Dermis microvascular lymphatic vessel endothelial cell (primary cell): ENCODE measurements around the gene ST3GAL3. TPM values are rescaled to one million over a fixed set of nuclear protein-coding genes. Genes with fewer than 3 reads are reported as not detected.
A peak's percentile ranks its signal among the peaks of the same experiment; 100 is the strongest.

Experiments used
- DNase-seq, 2 donors: peaks; one replicate each; pipeline versions ENCODE4 v3.0.0 to v3.0.0-alpha.2; 2010; ENCODE audit warnings: low read depth in 2 of 2
- total RNA-seq: library from RNA; depleted of rRNA; stranded (reverse); fragments of >200 nt; gene quantifications from 2 replicates; pipeline ENCODE4 v1.2.1, GENCODE V29; 2014

The ST3GAL3 gene
- total RNA-seq, 1 donor from 2014 or later, result 6.2 TPM

DNA sequence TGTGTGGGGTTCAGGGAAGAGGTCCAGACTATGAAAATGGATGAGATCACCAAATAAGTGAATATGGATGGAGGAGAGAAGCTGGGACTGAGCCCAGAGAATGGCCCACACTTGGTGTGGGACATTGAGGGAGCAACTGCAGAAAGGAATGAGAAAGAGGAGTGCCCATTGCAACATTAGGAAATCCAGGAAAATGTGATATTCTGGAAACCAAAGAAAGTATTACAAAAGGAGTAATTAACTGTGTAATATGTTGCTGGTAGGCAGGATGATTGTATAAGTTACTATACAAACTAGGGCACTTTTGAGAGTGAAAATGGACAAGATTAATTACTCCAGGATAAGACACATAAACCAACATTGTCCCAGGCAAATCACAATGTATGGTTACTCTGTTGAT is 166.5 kb downstream of the ST3GAL3 start:
- DNase-seq, result no peak

GRCh38 chr1:43874716-43875115 is 167.4 kb downstream of the ST3GAL3 start:
- DNase-seq, result no peak

- peak in 1 of 2 donors; percentile 10 for DNase-seq
Observed at GRCh38 chr1:43875331-43875730, 168.0 kb downstream of the ST3GAL3 start.

GRCh38 chr1:43877101-43877500 is 169.8 kb downstream of the ST3GAL3 start:
- DNase-seq, result no peak

DNA sequence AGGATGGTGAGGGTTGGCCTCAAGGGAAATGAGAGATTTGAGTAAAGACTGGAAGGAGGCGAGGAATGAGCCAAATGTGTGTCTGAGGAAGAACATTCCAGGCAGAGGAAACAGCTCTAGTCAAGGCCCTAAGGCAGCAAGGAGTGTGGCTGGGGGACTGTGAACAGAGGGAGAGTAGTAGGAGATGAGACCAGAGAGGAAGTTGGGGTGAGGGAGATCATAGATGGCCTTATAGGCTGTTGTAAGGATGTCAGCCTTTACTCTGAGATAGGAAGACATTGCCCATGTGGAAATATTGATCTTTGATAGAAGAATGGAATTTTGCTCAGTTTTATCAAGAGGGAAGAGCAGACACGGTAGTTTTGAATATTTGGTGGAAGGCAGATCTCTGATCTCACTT is 171.1 kb downstream of the ST3GAL3 start:
- no peak for DNase-seq

DNA sequence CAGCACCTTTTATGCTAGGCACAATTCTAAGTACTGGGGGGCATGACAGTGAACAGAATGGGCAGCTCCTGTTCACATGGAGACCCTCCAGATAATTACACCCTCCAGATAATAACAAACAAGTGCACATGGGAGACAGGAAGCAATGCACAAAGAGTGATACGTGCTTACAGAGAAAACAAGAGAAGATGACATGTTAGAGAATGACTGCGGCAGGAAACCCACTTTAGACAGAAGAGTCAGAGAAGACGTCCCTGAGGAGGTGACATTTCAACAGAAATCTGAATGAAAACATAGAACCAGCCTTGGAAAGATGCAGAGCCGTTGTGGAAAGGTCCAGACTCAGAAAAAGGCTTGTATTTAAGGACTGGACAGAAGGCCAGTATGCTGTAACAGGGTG is 171.5 kb downstream of the ST3GAL3 start:
- no peak for DNase-seq

- peak in 1 of 2 donors; percentile 13 for DNase-seq
Observed at GRCh38 chr1:43879414-43879813, 172.1 kb downstream of the ST3GAL3 start.

GRCh38 chr1:43879996-43880395 is 172.7 kb downstream of the ST3GAL3 start:
- DNase-seq, result no peak

DNA sequence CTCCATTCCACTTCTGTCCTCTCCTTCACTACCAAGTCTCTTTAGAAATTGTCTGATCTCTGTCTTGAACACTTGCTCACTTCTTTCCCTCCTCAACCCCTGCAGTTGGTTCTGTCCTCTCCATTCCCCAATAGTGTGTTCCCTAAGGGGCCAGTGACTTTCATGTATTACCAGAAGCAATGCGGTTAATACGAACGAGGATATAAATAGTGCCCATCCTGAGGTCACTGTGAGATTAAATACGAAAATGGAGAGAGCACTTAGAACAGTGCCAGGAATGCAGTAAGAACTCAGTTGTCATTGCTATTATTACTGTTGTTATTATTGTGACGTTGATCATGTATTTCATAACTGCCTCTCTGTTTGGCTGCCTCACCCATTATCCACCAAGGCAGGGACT is 173.3 kb downstream of the ST3GAL3 start:
- no peak for DNase-seq

DNA sequence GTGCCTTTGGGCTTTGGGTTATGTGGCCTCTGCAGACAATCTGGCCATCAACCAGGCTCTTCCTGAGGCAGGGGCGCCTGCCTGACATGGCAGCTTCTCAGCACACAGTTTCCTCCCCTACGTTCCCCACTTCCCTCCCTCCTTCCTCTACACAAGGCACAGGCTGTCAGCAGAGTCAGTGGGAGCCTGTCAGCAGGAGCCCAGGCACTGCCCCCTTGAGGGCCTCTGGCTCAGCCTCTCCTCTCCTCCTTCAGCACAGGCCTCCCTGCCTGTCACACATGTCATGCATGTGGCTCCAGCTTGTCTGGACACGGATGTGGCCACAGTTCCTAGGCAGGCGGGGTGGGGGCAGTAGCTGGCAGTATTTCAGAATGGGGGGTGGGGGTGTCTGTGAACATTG is 174.1 kb downstream of the ST3GAL3 start:
- no peak for DNase-seq

- no peak for DNase-seq
Observed at GRCh38 chr1:43882763-43883162, 175.4 kb downstream of the ST3GAL3 start.

GRCh38 chr1:43883321-43883720 is 176.0 kb downstream of the ST3GAL3 start:
- no peak for DNase-seq

DNA sequence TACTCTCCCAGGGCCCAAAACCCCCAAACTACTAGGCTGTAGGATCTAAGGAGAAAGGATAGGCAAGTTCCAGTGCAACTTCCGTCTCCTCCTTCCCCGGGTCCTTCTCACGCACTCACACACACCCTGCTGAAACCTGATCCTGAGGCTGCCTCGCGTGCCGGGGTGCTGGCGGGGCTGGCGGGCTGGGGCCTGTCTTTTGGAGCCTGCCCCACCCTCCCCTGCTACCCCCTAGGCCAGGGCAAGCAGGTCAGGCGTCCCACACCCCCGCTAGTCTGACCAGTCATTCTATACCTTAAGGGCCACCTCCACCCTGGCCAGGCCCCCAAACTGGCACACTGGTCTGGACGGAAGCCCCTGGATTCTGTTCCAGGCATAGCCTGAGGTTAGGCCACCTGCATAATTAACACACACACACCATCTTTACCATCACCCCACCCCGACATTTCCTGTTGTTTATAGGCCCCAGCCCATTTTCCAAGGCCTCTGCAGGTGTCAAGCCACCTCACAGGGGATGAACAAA is 178.0 kb downstream of the ST3GAL3 start:
- no peak for DNase-seq

- DNase-seq, result no peak
Observed at GRCh38 chr1:43887748-43888147, 180.4 kb downstream of the ST3GAL3 start.

DNA sequence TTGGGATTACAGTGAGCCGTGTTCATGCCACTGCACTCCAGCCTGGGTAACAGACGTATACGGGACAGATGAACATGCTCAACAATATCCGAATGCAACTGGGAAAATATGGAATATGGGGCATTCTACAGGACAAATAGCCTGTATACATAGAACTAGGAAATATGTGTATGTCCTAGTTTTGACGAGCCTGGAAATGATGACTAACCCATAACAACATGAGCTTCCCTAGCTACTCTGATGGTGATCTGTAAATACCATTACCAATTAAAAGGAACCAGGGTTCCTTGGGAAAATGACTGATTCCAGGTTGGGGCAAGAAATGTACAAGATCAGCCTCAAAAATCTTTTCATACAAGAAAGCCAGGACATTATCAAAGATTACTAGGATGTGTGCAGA is 183.5 kb downstream of the ST3GAL3 start:
- DNase-seq, result peak in 1 of 2 donors; percentile 65

- DNase-seq, result no peak
Observed at GRCh38 chr1:43893006-43893405, 185.7 kb downstream of the ST3GAL3 start.

DNA sequence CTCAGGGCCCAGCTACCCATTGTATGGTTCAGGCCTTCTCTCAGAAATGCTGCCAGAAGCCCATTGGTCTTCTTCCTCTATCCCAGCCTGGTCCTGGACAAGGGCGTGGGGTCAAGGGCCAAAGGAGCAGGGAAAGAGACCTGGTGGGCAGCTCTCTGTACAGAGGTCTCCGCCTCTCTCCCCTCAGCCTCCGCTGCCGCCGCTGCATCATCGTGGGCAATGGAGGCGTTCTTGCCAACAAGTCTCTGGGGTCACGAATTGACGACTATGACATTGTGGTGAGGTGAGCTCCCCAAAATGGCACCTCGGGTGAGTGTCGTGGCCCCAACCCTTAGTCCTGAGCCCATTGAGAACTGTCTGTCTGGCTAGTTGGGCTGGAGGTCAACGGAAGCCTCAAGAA is 191.6 kb downstream of the ST3GAL3 start:
- no peak for DNase-seq

DNA sequence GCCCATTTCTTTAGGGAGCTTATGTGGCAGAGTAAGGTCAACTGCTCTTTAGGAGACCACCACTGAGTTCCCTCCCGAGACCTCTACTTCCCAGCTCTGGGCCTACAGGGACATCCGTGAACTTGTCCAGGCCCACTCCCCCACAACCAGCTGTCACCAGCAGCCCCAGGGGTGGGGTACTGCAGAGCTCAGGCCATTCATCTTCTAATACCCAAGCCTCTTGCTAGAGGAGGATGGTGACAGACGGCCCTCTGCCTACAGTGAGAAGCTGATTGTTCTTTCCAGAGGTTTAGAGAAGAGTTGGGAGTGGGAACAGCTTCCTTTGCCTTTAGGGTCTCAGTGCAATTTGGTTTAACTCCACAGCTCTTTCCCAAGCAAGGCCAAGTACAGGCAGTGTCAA is 193.1 kb downstream of the ST3GAL3 start:
- no peak for DNase-seq

- no peak for DNase-seq
Observed at GRCh38 chr1:43901196-43901961, 194.0 kb downstream of the ST3GAL3 start.

DNA sequence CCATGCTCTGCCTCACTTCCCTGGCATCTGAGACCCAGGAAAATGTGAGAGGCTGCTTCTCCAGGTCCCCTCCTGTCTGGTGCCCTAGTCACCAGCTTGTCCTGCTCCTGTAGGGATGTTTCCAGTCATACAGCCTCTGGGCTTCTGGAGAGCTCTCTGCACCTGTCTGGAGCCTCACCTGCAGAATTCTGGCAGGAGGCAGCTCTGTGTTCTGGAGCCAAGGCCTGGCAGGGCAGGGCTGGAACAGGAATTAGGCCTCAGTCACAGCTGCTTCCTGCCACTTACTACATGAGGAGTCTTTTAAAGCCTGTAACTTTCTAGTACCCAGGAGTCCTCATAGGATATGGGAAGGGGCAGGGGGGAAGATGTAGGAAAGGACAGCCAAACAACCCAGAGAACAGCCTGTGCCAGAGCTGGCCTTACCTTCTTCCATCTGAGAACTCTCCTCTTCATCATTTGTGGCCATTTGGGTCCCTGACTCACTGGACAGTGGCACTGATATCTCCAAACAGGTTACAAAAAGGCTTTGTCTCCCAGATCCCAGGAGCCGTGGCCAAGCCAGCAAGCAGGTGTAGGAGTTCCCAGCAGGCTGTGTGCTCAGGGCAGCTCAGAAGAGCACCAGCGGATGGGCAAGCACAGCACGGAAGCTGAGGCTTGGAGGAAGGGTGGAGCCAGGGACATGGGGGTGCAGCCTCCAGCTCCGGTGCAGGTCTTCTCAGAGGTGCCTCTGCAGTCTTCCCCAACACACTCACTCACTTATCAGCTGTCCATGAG is 194.9 kb downstream of the ST3GAL3 start:
- DNase-seq, result no peak

DNA sequence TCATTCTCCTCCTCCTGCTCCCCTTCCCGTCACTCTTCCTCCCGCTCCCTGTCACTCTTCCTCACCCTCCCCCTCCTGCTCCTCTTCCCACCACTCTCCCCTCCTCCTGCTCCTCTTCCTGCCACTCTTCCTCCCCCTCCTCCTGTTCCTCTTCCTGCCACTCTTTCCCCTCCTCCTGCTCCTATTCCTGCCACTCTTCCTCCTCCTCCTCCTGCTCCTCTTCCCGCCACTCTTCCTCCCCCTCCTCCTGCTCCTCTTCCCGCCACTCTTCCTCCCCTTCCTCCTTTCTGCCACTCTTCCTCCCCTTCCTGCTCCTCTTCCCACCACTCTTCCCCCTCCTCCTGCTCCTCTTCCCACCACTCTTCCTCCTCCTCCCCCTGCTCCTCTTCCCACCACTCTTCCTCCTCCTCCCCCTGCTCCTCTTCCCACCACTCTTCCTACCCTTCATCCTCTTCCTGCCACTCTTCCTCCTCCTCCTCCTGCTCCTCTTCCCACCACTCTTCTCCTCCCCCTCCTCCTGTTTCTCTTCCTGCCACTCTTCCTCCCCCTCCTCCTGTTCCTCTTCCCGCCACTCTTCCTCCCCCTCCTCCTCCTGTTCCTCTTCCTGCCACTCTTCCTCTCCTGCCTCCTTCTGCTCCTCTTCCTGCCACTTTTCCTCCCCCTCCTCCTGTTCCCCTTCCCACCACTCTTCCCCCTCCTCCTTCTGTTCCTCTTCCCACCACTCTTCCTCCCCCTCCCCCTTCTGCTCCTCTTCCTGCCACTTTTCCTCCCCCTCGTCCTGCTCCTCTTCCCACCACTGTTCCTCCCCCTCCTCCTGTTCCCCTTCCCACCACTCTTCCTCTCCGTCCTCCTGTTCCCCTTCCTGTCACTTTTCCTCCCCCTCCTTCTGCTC is 197.6 kb downstream of the ST3GAL3 start:
- no peak for DNase-seq

- DNase-seq, result no peak
Observed at GRCh38 chr1:43908226-43908625, 200.9 kb downstream of the ST3GAL3 start.
